Measurements from ENCODE around the gene GPR180.
A peak's percentile ranks its signal among the peaks of the same experiment; 100 is the strongest.
"Not testable (repeated sequence)": the region's sequence is repeated elsewhere in the genome, so short reads cannot be mapped to it uniquely, and the experiment has no call there.

Gene GPR180

DNA sequence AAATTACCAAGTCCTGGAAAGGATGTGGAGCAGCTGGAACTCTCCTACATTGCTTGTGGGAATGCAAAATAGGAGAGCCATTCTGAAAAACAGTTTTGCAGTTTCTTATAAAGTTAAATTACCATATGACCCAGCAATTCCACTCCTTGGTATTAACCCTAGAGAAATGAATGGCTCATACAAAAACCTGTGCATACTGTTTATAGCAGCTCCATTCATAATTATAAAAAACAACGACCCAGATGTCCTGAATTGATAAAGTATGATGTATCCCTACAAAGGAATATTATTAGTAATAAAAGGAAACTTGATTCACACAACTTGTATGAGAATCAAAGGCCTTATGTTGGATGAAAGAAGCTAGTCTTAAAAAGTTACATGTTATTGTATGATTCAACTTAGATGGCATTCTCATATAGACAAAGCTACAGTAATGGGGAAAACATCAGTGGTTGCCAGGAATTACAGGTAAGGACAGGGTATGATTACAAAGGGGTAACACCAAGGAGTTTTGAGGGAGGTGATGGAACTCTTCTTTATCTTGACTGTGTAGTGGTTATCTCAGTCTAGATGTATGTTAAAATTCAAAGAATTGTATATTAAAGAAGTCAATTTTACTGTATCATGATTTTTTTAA, 35.4 kb downstream of the GPR180 start:
- TF ChIP-seq, protein P1, sequence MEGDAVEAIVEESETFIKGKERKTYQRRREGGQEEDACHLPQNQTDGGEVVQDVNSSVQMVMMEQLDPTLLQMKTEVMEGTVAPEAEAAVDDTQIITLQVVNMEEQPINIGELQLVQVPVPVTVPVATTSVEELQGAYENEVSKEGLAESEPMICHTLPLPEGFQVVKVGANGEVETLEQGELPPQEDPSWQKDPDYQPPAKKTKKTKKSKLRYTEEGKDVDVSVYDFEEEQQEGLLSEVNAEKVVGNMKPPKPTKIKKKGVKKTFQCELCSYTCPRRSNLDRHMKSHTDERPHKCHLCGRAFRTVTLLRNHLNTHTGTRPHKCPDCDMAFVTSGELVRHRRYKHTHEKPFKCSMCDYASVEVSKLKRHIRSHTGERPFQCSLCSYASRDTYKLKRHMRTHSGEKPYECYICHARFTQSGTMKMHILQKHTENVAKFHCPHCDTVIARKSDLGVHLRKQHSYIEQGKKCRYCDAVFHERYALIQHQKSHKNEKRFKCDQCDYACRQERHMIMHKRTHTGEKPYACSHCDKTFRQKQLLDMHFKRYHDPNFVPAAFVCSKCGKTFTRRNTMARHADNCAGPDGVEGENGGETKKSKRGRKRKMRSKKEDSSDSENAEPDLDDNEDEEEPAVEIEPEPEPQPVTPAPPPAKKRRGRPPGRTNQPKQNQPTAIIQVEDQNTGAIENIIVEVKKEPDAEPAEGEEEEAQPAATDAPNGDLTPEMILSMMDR (IDR thresholded peaks at IDR 0.05; ENCODE audit: borderline replicate concordance, insufficient read depth, low read depth, low read length), result no peak
- no peak overlapping the region for H3K4me3 ChIP-seq (ENCODE audit: low read depth, low read length)

DNA sequence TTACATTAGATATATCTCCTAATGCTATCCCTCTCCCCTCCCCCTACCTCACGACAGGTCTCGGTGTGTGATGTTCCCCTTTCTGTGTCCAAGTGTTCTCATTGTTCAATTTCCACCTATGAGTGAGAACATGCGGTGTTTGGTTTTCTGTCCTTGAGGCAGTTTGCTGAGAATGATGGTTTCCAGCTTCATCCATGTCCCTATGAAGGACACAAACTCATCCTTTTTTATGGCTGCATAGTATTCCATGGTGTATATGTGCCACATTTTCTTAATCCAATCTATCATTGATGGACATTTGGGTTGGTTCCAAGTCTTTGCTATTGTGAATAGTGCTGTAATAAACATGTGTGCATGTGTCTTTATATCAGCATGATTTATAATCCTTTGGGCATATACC, 36.0 kb downstream of the GPR180 start:
- H3K4me3 ChIP-seq (ENCODE audit: low read depth, low read length), result not testable (repeated sequence)

DNA sequence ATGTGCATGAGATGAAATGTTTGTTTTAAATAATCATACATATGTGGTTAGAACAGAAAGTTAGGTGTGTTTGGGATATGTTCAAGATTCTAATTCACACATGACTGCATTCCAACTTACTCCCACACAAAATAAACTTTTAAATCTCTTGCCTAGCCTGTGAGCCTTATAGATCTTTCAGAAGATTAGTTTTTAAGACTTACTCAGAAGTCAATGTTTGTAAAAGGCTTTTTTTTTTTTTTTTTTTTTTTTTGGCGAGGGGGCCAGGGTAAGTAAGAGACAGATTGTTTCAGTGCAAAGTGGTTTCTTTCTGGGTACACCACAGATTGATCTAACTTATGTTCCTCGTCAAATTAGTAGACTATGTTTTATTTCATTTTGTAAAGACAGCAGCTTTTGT, 39.1 kb downstream of the GPR180 start:
- TF ChIP-seq, protein P1 (IDR thresholded peaks at IDR 0.05; ENCODE audit: borderline replicate concordance, insufficient read depth, low read depth, low read length), result no peak
- no peak overlapping the region for H3K4me3 ChIP-seq (ENCODE audit: low read depth, low read length)

DNA sequence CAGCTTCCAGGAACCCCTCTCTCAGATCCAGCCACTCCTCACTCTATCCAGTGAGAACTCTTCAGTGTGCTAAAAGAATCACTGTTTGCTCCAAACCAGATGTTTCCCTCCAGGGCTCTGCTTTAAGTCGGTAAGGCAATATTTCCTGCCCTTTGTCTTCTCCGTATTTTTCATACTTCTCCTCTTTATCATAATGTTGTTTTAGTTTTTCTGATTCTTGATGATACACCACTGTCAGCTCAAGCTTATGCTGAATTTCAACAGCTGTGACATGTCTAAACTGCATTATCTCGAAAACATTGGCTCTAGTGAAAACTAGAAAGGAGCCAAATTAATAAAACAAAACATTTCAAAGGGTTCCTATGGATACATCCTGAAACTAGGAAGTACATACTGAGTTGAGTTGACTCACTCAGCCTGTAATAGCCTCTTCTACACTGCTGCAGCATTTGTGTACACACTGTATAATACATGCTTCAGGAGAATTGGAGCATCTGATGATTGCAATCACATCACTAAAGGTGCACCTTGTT, 39.8 kb downstream of the GPR180 start:
- no peak overlapping the region for H3K4me3 ChIP-seq (ENCODE audit: low read depth, low read length)
- TF ChIP-seq, protein P1 (IDR thresholded peaks at IDR 0.05; ENCODE audit: borderline replicate concordance, insufficient read depth, low read depth, low read length), result no peak

DNA sequence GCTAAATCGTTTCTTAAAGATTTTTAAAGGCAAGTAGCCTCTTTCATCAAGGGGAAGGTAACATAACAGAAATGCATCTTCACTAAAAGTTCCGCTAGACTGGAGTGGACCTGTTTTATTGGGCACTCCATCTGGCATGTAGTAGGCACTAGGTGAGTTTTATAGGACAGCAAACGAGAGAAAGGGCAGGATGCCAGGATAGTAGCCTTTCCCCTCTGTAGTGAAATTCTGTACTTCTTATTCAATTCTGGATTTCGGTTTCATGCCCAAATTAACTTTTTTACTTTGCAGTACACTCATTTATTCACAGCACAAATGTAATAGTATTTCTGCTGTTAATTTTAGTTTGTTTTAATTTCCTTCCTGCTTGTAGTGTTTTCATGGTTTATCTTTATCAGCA, 45.2 kb downstream of the GPR180 start:
- TF ChIP-seq, protein P1 (IDR thresholded peaks at IDR 0.05; ENCODE audit: borderline replicate concordance, insufficient read depth, low read depth, low read length), result no peak
- H3K4me3 ChIP-seq (ENCODE audit: low read depth, low read length), result no peak overlapping the region

DNA sequence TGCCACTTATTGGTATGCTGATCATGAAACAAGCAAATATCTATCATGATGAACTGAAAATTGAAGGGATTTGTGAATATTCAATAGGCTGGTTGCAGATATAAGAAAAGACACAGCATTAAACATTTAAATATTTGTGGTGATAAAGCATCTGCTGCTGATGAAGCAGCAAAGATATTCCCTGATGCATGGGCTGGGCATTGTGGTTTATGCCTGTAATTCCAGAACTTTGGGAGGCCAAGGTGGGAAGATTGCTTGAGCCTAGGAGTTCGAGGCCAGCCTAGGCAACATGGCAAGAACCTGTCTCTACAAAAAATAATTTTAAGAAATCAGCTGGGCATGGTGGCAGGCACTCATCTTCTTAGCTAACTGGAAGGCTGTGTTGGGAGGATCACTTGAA, 54.5 kb downstream of the GPR180 start:
- TF ChIP-seq, protein P1 (IDR thresholded peaks at IDR 0.05; ENCODE audit: borderline replicate concordance, insufficient read depth, low read depth, low read length), result no peak
- no peak overlapping the region for H3K4me3 ChIP-seq (ENCODE audit: low read depth, low read length)

DNA sequence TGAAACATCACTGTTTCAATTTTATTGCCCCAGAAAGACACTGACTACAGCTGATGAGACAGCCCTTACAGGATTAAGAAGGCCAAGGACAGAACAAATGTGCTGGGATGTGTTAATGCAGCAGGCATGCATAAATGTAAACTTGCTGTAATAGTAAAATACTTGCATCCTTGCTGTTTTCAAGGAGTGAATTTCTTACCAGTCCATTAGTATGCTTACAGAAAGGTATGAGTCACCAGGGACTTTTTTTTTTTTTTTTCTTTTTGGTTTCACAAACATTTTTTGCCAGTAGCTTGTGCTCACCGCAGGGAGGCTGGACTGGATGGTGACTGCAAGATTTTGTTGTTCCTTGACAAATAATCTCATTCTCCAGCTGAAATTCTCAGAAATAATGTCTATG, 55.1 kb downstream of the GPR180 start:
- TF ChIP-seq, protein P1 (IDR thresholded peaks at IDR 0.05; ENCODE audit: borderline replicate concordance, insufficient read depth, low read depth, low read length), result peak; percentile 2; the same call in 1 of the 2 replicates
- H3K4me3 ChIP-seq (ENCODE audit: low read depth, low read length), result no peak overlapping the region

Measured in GM12875 (cell line).